WTC11 (cell line): ENCODE data around the gene GTF3C6. TPM values are rescaled to one million over a fixed set of nuclear protein-coding genes. Genes with fewer than 3 reads are reported as not detected.

Experiments used
- ATAC-seq: fragments of 200-7000 bp; cut with Tn5 transposase; 2 replicates; pipeline ENCODE4 v1.10.0; 2021; ENCODE audit warnings: mild to moderate bottlenecking, moderate library complexity
- CTCF ChIA-PET: fragments of 300-600 bp; sonication (Branson Sonifier 250); formaldehyde crosslinking; loops from one replicate; lab custom pipeline; 2021; ENCODE audit warnings: antibody characterized with exemption; lab: Charles Lee
- POLR2A ChIA-PET: fragments of 350-600 bp; sonication (Branson Sonifier 250); formaldehyde crosslinking; loops from one replicate; lab custom pipeline; 2021; ENCODE audit warnings: antibody characterized with exemption; lab: Charles Lee
- DNase-seq: peaks from one replicate; pipeline ENCODE4 v3.0.0; 2021; ENCODE audit warnings: low spot score
- H3K27ac Mint-ChIP-seq: 2 replicates; pipeline ENCODE4 v1.8.0; 2021; ENCODE audit warnings: mixed read lengths
- H3K27me3 Mint-ChIP-seq: 2 replicates; pipeline ENCODE4 v1.8.0; 2021; ENCODE audit warnings: low read depth, mild to moderate bottlenecking, moderate library complexity, mixed read lengths
- H3K36me3 Mint-ChIP-seq: 2 replicates; pipeline ENCODE4 v1.8.0; 2021; ENCODE audit warnings: mixed read lengths
- H3K4me1 Mint-ChIP-seq: 2 replicates; pipeline ENCODE4 v1.8.0; 2022; ENCODE audit warnings: mixed read lengths
- H3K4me3 Mint-ChIP-seq: 2 replicates; pipeline ENCODE4 v1.8.0; 2021; ENCODE audit warnings: mild to moderate bottlenecking, moderate library complexity, mixed read lengths
- H3K9me3 Mint-ChIP-seq: 2 replicates; pipeline ENCODE4 v1.8.0; 2021; ENCODE audit warnings: mixed read lengths
- ARID4B ChIP-seq: sonication (generic); formaldehyde crosslinking; IDR thresholded peaks from 2 replicates; pipeline ENCODE4 v1.8.0; 2023; ENCODE audit warnings: missing genetic modification reagents, mild to moderate bottlenecking, borderline replicate concordance
- ELF4 ChIP-seq: sonication (generic); formaldehyde crosslinking; IDR thresholded peaks from 2 replicates; pipeline ENCODE4 v1.8.1; 2022; ENCODE audit warnings: low read depth, mild to moderate bottlenecking, moderate library complexity, missing genetic modification reagents
- GTF2I ChIP-seq: fragments of 250-450 bp; sonication (Bioruptor Pico); conservative IDR thresholded peaks from 2 replicates; pipeline ENCODE4 v1.4.0; 2021; ENCODE audit warnings: mild to moderate bottlenecking
- IRF2 ChIP-seq: sonication (generic); formaldehyde crosslinking; IDR thresholded peaks from 2 replicates; pipeline ENCODE4 v1.8.0; 2022; ENCODE audit warnings: low read depth, missing genetic modification reagents, borderline replicate concordance
- JAZF1 ChIP-seq: fragments of 250-450 bp; sonication (Bioruptor Pico); IDR thresholded peaks from 2 replicates; pipeline ENCODE4 v1.9.0; 2021; ENCODE audit warnings: moderate library complexity, mild to moderate bottlenecking, inconsistent platforms
- NFE2L1 ChIP-seq: sonication (generic); formaldehyde crosslinking; IDR thresholded peaks from 2 replicates; pipeline ENCODE4 v1.8.1; 2023; ENCODE audit warnings: missing genetic modification reagents
- NR3C1 ChIP-seq: sonication (generic); formaldehyde crosslinking; conservative IDR thresholded peaks from 2 replicates; pipeline ENCODE4 v1.8.1; 2023; ENCODE audit warnings: low read depth, mild to moderate bottlenecking, missing genetic modification reagents
- RORB ChIP-seq: fragments of 250-450 bp; sonication (Bioruptor Pico); IDR thresholded peaks from 2 replicates; pipeline ENCODE4 v1.9.0; 2021; ENCODE audit warnings: mild to moderate bottlenecking
- TCF7 ChIP-seq: sonication (generic); formaldehyde crosslinking; IDR thresholded peaks from 2 replicates; pipeline ENCODE4 v1.8.0; 2022; ENCODE audit warnings: mild to moderate bottlenecking, low read depth, missing genetic modification reagents, moderate library complexity
- ZNF232 ChIP-seq: sonication (generic); formaldehyde crosslinking; IDR thresholded peaks from 2 replicates; pipeline ENCODE4 v1.8.0; 2022; ENCODE audit warnings: mild to moderate bottlenecking, missing genetic modification reagents
- ZNF263 ChIP-seq: sonication (generic); formaldehyde crosslinking; IDR thresholded peaks from 2 replicates; pipeline ENCODE4 v1.8.1; 2022; ENCODE audit warnings: low read depth, mild to moderate bottlenecking, moderate library complexity, missing genetic modification reagents
- ZNF671 ChIP-seq: fragments of 250-450 bp; sonication (Bioruptor Pico); IDR thresholded peaks from 2 replicates; pipeline ENCODE4 v1.8.0; 2021; ENCODE audit warnings: mild to moderate bottlenecking
- total RNA-seq: library from RNA; stranded (reverse); gene quantifications from 3 replicates; pipeline ENCODE4 v1.2.3, GENCODE V29; 2021
- TF ChIP-seq, protein P1 (sequence below): sonication (generic); formaldehyde crosslinking; IDR thresholded peaks from 2 replicates; pipeline ENCODE4 v1.8.1; 2022; ENCODE audit warnings: mild to moderate bottlenecking, missing genetic modification reagents, moderate library complexity, borderline replicate concordance
- TF ChIP-seq, protein P2 (sequence below): sonication (generic); formaldehyde crosslinking; IDR thresholded peaks from 2 replicates; pipeline ENCODE4 v1.8.1; 2023; ENCODE audit warnings: mild to moderate bottlenecking, missing genetic modification reagents
- TF ChIP-seq, protein P3 (sequence below): fragments of 250-450 bp; sonication (Bioruptor Pico); IDR thresholded peaks from 2 replicates; pipeline ENCODE4 v1.8.0; 2021; ENCODE audit warnings: mild to moderate bottlenecking
- TF ChIP-seq, protein P4 (sequence below): sonication (generic); formaldehyde crosslinking; IDR thresholded peaks from 2 replicates; pipeline ENCODE4 v1.8.1; 2023; ENCODE audit warnings: mild to moderate bottlenecking, missing genetic modification reagents, moderate library complexity
- TF ChIP-seq, protein P5 (sequence below): fragments of 250-450 bp; sonication (Bioruptor Pico); conservative IDR thresholded peaks from 2 replicates; pipeline ENCODE4 v1.9.0; 2021; ENCODE audit warnings: mild to moderate bottlenecking

GTF3C6 gene
- total RNA-seq, 1 experiment from 2014 or later: 69.0 TPM

GRCh38 chr6:110930781-110931180 lies 27.7 kb upstream of the GTF3C6 start:
- Mint-ChIP-seq H3K36me3 (no peaks in the 10 kb centered on the region), H3K4me3 (no peak overlapping the region), H3K4me1 (no peaks in the 10 kb centered on the region), H3K27ac (no peak overlapping the region), H3K9me3 (no peaks in the 10 kb centered on the region), H3K27me3 (no peaks in the 10 kb centered on the region; the same call in 1 of the 2 replicates)
- ATAC-seq (no peak), DNase-seq (no peak)
- ChIA-PET POLR2A (no interaction called here), CTCF (no interaction called here)
- TF ChIP-seq NR3C1 (CRISPR knock-in tag): no peak
- TF ChIP-seq IRF2 (CRISPR knock-in tag): no peak
- no peak for TF ChIP-seq GTF2I (CRISPR knock-in tag)
- TF ChIP-seq ELF4: no peak
- no peak for TF ChIP-seq JAZF1 (CRISPR knock-in tag)
- no peak for TF ChIP-seq ZNF671 (CRISPR knock-in tag)
- no peak for TF ChIP-seq ZNF232 (CRISPR knock-in tag)
- TF ChIP-seq NFE2L1 (CRISPR knock-in tag): no peak
- TF ChIP-seq, protein P1, sequence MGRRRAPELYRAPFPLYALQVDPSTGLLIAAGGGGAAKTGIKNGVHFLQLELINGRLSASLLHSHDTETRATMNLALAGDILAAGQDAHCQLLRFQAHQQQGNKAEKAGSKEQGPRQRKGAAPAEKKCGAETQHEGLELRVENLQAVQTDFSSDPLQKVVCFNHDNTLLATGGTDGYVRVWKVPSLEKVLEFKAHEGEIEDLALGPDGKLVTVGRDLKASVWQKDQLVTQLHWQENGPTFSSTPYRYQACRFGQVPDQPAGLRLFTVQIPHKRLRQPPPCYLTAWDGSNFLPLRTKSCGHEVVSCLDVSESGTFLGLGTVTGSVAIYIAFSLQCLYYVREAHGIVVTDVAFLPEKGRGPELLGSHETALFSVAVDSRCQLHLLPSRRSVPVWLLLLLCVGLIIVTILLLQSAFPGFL (CRISPR knock-in tag): no peak
- TF ChIP-seq RORB (CRISPR knock-in tag): no peak
- TF ChIP-seq TCF7 (CRISPR knock-in tag): no peak

DNA sequence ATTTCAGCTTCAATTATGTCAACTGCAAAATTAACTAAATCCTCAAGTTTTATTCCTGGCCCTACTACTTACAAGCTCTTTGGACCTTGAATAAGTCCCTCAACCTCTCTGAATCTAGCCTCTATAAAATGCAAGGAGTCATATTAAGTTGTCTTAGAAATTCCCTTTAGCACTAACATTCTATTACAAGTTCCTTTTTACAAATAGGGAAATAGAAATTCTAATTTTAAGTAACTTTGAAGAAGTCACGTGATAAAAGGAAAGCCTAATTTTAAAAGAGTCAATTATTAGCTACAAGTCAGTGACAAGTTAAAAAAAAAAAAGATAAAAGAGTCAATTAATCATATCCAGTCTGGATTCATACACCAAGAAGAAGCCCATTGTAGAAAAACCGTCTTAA lies 24.6 kb upstream of the GTF3C6 start:
- Mint-ChIP-seq H3K4me1 (no peaks in the 10 kb centered on the region), H3K27ac (no peak overlapping the region), H3K9me3 (no peaks in the 10 kb centered on the region), H3K4me3 (no peak overlapping the region), H3K36me3 (no peaks in the 10 kb centered on the region), H3K27me3 (no peaks in the 10 kb centered on the region)
- no peak for ATAC-seq
- POLR2A ChIA-PET: no interaction called here
- no peak for DNase-seq
- CTCF ChIA-PET: interaction anchor here (1.0 kb wide), 1 partner anchor 315 kb away, joined by 3 read pairs; no protein-coding TSS in a partner anchor
- TF ChIP-seq, protein P2, sequence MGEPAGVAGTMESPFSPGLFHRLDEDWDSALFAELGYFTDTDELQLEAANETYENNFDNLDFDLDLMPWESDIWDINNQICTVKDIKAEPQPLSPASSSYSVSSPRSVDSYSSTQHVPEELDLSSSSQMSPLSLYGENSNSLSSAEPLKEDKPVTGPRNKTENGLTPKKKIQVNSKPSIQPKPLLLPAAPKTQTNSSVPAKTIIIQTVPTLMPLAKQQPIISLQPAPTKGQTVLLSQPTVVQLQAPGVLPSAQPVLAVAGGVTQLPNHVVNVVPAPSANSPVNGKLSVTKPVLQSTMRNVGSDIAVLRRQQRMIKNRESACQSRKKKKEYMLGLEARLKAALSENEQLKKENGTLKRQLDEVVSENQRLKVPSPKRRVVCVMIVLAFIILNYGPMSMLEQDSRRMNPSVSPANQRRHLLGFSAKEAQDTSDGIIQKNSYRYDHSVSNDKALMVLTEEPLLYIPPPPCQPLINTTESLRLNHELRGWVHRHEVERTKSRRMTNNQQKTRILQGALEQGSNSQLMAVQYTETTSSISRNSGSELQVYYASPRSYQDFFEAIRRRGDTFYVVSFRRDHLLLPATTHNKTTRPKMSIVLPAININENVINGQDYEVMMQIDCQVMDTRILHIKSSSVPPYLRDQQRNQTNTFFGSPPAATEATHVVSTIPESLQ (CRISPR knock-in tag): no peak
- TF ChIP-seq ELF4 (no peak), ZNF263 (CRISPR knock-in tag) (no peak), NFE2L1 (CRISPR knock-in tag) (no peak), ZNF671 (CRISPR knock-in tag) (no peak), ARID4B (no peak)
- TF ChIP-seq, protein P3, sequence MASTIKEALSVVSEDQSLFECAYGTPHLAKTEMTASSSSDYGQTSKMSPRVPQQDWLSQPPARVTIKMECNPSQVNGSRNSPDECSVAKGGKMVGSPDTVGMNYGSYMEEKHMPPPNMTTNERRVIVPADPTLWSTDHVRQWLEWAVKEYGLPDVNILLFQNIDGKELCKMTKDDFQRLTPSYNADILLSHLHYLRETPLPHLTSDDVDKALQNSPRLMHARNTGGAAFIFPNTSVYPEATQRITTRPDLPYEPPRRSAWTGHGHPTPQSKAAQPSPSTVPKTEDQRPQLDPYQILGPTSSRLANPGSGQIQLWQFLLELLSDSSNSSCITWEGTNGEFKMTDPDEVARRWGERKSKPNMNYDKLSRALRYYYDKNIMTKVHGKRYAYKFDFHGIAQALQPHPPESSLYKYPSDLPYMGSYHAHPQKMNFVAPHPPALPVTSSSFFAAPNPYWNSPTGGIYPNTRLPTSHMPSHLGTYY: no peak
- TF ChIP-seq, protein P4, sequence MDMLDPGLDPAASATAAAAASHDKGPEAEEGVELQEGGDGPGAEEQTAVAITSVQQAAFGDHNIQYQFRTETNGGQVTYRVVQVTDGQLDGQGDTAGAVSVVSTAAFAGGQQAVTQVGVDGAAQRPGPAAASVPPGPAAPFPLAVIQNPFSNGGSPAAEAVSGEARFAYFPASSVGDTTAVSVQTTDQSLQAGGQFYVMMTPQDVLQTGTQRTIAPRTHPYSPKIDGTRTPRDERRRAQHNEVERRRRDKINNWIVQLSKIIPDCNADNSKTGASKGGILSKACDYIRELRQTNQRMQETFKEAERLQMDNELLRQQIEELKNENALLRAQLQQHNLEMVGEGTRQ (CRISPR knock-in tag): no peak
- TF ChIP-seq, protein P5, sequence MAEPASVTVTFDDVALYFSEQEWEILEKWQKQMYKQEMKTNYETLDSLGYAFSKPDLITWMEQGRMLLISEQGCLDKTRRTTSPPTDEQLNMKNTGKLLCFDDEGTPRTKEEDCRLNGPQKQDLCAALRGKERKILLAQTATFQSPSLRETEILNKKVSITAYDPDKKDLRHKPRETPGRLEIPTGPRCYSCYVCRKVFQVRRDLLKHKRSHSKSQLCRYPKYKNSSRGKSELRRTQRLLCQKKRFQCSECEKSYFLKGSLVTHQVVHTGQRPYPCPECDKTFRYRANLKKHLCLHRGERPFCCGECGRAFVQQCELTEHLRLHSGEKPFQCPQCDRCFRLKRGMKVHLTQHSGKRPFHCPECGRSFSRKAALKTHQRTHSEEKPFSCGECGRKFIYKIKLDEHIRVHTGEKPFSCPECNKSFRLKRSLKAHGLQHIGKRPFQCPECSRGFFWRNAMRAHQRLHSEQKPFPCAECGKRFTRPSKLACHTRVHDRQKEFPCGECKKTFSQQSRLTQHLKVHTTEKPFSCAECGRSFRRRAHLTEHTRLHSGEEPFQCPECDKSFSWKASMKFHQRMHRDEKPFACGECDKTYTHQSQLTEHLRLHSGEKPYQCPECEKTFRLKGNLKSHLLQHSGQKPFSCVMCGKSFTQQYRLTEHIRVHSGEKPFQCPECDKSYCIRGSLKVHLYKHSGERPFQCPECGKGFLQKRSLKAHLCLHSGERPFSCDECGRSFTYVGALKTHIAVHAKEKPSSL: no peak
